Fibroblast of the aortic adventitia (primary cell): Measurements from ENCODE around the gene KATNAL1. TPM values are rescaled to one million over a fixed set of nuclear protein-coding genes. Genes with fewer than 3 reads are reported as not detected.

Experiments used
- DNase-seq: peaks from one replicate; pipeline ENCODE4 v3.0.0-alpha.2; 2010; ENCODE audit warnings: low read depth
- H3K4me3 ChIP-seq: 2 replicates; pipeline ENCODE4 v1.5.1; 2011; ENCODE audit warnings: low read depth, mild to moderate bottlenecking, control low read depth, low read length, moderate library complexity
- CTCF ChIP-seq: IDR thresholded peaks from 2 replicates; pipeline ENCODE4 v1.5.1; 2011; ENCODE audit warnings: mild to moderate bottlenecking, low read length, control low read depth, inconsistent platforms; ENCODE audit not compliant: insufficient read depth
- total RNA-seq: library from RNA; depleted of rRNA; stranded (reverse); fragments of >200 nt; gene quantifications from 2 replicates; pipeline ENCODE4 v1.2.3, GENCODE V29; 2012; ENCODE audit warnings: low replicate concordance

KATNAL1 gene
- total RNA-seq, 1 donor: 38.7 TPM

- TF ChIP-seq CTCF: no peak
- no peak for DNase-seq
- no peak overlapping the region for H3K4me3 ChIP-seq
Measured at GRCh38 chr13:30352121-30352520, 44.8 kb upstream of the KATNAL1 start.

GRCh38 chr13:30346789-30347167 lies 39.4 kb upstream of the KATNAL1 start:
- no peak for TF ChIP-seq CTCF
- DNase-seq: no peak
- H3K4me3 ChIP-seq: no peak overlapping the region

- H3K4me3 ChIP-seq: no peak overlapping the region
- no peak for DNase-seq
- TF ChIP-seq CTCF: no peak
Measured at GRCh38 chr13:30346153-30346788, 38.9 kb upstream of the KATNAL1 start.

- H3K4me3 ChIP-seq: no peak overlapping the region
- TF ChIP-seq CTCF: no peak
- DNase-seq: no peak
Measured at GRCh38 chr13:30345426-30346100, 38.2 kb upstream of the KATNAL1 start.

- peak; percentile 96 for DNase-seq
- TF ChIP-seq CTCF: no peak
- H3K4me3 ChIP-seq: peak overlapping the region; percentile 14
Measured at GRCh38 chr13:30341815-30342570, 34.6 kb upstream of the KATNAL1 start.

GRCh38 chr13:30340331-30341250 lies 33.2 kb upstream of the KATNAL1 start:
- TF ChIP-seq CTCF: no peak
- H3K4me3 ChIP-seq: peak overlapping the region; percentile 20
- peak; percentile 95 for DNase-seq
